HepG2 (cell line): ENCODE results near the gene PRKCE. TPM values are rescaled to one million over a fixed set of nuclear protein-coding genes. Genes with fewer than 3 reads are reported as not detected.

Source experiments
- CSRNP1 ChIP-seq: sonication (generic); formaldehyde crosslinking; IDR thresholded peaks from 2 replicates; pipeline ENCODE4 v1.8.1; 2023; ENCODE audit warnings: mild to moderate bottlenecking, missing genetic modification reagents
- EED ChIP-seq: sonication (generic); formaldehyde crosslinking; IDR thresholded peaks from 2 replicates; pipeline ENCODE4 v1.5.0; 2020; ENCODE audit warnings: mild to moderate bottlenecking, missing genetic modification reagents
- HOXA7 ChIP-seq: sonication (generic); formaldehyde crosslinking; IDR thresholded peaks from 2 replicates; pipeline ENCODE4 v1.8.1; 2022; ENCODE audit warnings: mild to moderate bottlenecking, missing genetic modification reagents, moderate library complexity
- KAT2B ChIP-seq: fragments of 150-350 bp; IDR thresholded peaks from 2 replicates; pipeline ENCODE4 v1.6.1; 2014; ENCODE audit warnings: low read depth, low read length, borderline replicate concordance
- MBD4 ChIP-seq: IDR thresholded peaks from 2 replicates; pipeline ENCODE4 v1.6.1; 2012; ENCODE audit warnings: low read length, inconsistent platforms, borderline replicate concordance
- NFRKB ChIP-seq: fragments of 450-650 bp; IDR thresholded peaks from 2 replicates; pipeline ENCODE4 v1.6.1; 2017
- RBAK ChIP-seq: sonication (generic); formaldehyde crosslinking; IDR thresholded peaks from 2 replicates; pipeline ENCODE4 v1.5.1; 2020; ENCODE audit warnings: mild to moderate bottlenecking, missing genetic modification reagents
- RFX3 ChIP-seq: IDR thresholded peaks from 2 replicates; pipeline ENCODE4 v1.6.1; 2016; ENCODE audit warnings: missing biosample characterization, missing genetic modification reagents
- SAP130 ChIP-seq: IDR thresholded peaks from 2 replicates; pipeline ENCODE4 v1.6.1; 2016; ENCODE audit warnings: low read depth
- ZNF230 ChIP-seq: sonication (generic); formaldehyde crosslinking; IDR thresholded peaks from 2 replicates; pipeline ENCODE4 v1.4.0; 2020; ENCODE audit warnings: mild to moderate bottlenecking, missing genetic modification reagents
- ZNF510 ChIP-seq: sonication (generic); formaldehyde crosslinking; IDR thresholded peaks from 2 replicates; pipeline ENCODE4 v1.4.0; 2020; ENCODE audit warnings: low read depth, mild to moderate bottlenecking, missing genetic modification reagents
- ZNF512 ChIP-seq: sonication (generic); formaldehyde crosslinking; IDR thresholded peaks from 2 replicates; pipeline ENCODE4 v1.4.0; 2020; ENCODE audit warnings: mild to moderate bottlenecking, missing genetic modification reagents
- ZNF570 ChIP-seq: sonication (generic); formaldehyde crosslinking; IDR thresholded peaks from 2 replicates; pipeline ENCODE4 v1.4.0; 2020; ENCODE audit warnings: mild to moderate bottlenecking, missing genetic modification reagents, borderline replicate concordance
- polyA plus RNA-seq, 8 experiments: library from polyadenylated mRNA; depleted of rRNA in 3 of 8; stranded (reverse) in 7 of 8; unstranded in 1 of 8; fragments of >200 nt; fragmentation: Illumina TruSeq in 4 of 8; extraction: Trizol in 4 of 8; gene quantifications; 2 replicates each; pipeline versions ENCODE4 v1.2.1 to v1.2.3, GENCODE V29; 2011 to 2016; ENCODE audit warnings: low read depth in 4 of 8, missing spikeins in 1 of 8, mixed read lengths in 1 of 8; ENCODE audit not compliant: insufficient read depth in 1 of 8
- total RNA-seq, 5 experiments: library from RNA; depleted of rRNA; stranded (reverse); fragments of >200 nt; fragmentation: Illumina TruSeq; extraction: Trizol; gene quantifications; 2 replicates each; pipeline ENCODE4 v1.2.3, GENCODE V29; 2016; ENCODE audit warnings: low read depth in 1 of 5
- TF ChIP-seq, protein P1 (sequence below): sonication (generic); formaldehyde crosslinking; IDR thresholded peaks from 2 replicates; pipeline ENCODE4 v1.4.0; 2020; ENCODE audit warnings: low read depth, missing genetic modification reagents
- TF ChIP-seq, protein P2 (sequence below): sonication (generic); formaldehyde crosslinking; IDR thresholded peaks from 2 replicates; pipeline ENCODE4 v1.5.0; 2020; ENCODE audit warnings: mild to moderate bottlenecking, missing genetic modification reagents
- TF ChIP-seq, protein P3 (sequence below): sonication (generic); formaldehyde crosslinking; IDR thresholded peaks from 2 replicates; pipeline ENCODE4 v1.4.0; 2020; ENCODE audit warnings: missing genetic modification reagents
- TF ChIP-seq, protein P4 (sequence below): sonication (generic); formaldehyde crosslinking; IDR thresholded peaks from 2 replicates; pipeline ENCODE4 v1.4.0; 2020; ENCODE audit warnings: mild to moderate bottlenecking, low read depth, missing genetic modification reagents

PRKCE gene
- total and polyA plus RNA-seq, 2 of the 13 experiments (the other 11 are each of a cell fraction or from before 2014, with no cell fraction given), result 1.0 to 3.9 TPM

- TF ChIP-seq, protein P1, sequence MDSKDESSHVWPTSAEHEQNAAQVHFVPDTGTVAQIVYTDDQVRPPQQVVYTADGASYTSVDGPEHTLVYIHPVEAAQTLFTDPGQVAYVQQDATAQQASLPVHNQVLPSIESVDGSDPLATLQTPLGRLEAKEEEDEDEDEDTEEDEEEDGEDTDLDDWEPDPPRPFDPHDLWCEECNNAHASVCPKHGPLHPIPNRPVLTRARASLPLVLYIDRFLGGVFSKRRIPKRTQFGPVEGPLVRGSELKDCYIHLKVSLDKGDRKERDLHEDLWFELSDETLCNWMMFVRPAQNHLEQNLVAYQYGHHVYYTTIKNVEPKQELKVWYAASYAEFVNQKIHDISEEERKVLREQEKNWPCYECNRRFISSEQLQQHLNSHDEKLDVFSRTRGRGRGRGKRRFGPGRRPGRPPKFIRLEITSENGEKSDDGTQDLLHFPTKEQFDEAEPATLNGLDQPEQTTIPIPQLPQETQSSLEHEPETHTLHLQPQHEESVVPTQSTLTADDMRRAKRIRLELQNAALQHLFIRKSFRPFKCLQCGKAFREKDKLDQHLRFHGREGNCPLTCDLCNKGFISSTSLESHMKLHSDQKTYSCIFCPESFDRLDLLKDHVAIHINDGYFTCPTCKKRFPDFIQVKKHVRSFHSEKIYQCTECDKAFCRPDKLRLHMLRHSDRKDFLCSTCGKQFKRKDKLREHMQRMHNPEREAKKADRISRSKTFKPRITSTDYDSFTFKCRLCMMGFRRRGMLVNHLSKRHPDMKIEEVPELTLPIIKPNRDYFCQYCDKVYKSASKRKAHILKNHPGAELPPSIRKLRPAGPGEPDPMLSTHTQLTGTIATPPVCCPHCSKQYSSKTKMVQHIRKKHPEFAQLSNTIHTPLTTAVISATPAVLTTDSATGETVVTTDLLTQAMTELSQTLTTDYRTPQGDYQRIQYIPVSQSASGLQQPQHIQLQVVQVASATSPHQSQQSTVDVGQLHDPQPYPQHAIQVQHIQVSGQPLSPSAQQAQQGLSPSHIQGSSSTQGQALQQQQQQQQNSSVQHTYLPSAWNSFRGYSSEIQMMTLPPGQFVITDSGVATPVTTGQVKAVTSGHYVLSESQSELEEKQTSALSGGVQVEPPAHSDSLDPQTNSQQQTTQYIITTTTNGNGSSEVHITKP (CRISPR knock-in tag), result peak; percentile 65; the same call in 1 of the 2 replicates
- TF ChIP-seq SAP130 (CRISPR knock-in tag) (peak; percentile 83), KAT2B (no peak), ZNF512 (CRISPR knock-in tag) (no peak), CSRNP1 (CRISPR knock-in tag) (peak; percentile 92), EED (CRISPR knock-in tag) (no peak), ZNF230 (CRISPR knock-in tag) (peak; percentile 85; the same call in 1 of the 2 replicates), HOXA7 (no peak), RFX3 (CRISPR knock-in tag) (no peak), NFRKB (no peak), ZNF570 (CRISPR knock-in tag) (no peak), MBD4 (no peak; the same call in 1 of the 2 replicates), ZNF510 (CRISPR knock-in tag) (no peak), RBAK (CRISPR knock-in tag) (no peak)
- TF ChIP-seq, protein P2, sequence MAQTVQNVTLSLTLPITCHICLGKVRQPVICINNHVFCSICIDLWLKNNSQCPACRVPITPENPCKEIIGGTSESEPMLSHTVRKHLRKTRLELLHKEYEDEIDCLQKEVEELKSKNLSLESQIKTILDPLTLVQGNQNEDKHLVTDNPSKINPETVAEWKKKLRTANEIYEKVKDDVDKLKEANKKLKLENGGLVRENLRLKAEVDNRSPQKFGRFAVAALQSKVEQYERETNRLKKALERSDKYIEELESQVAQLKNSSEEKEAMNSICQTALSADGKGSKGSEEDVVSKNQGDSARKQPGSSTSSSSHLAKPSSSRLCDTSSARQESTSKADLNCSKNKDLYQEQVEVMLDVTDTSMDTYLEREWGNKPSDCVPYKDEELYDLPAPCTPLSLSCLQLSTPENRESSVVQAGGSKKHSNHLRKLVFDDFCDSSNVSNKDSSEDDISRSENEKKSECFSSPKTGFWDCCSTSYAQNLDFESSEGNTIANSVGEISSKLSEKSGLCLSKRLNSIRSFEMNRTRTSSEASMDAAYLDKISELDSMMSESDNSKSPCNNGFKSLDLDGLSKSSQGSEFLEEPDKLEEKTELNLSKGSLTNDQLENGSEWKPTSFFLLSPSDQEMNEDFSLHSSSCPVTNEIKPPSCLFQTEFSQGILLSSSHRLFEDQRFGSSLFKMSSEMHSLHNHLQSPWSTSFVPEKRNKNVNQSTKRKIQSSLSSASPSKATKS (CRISPR knock-in tag), result no peak
- TF ChIP-seq, protein P3, sequence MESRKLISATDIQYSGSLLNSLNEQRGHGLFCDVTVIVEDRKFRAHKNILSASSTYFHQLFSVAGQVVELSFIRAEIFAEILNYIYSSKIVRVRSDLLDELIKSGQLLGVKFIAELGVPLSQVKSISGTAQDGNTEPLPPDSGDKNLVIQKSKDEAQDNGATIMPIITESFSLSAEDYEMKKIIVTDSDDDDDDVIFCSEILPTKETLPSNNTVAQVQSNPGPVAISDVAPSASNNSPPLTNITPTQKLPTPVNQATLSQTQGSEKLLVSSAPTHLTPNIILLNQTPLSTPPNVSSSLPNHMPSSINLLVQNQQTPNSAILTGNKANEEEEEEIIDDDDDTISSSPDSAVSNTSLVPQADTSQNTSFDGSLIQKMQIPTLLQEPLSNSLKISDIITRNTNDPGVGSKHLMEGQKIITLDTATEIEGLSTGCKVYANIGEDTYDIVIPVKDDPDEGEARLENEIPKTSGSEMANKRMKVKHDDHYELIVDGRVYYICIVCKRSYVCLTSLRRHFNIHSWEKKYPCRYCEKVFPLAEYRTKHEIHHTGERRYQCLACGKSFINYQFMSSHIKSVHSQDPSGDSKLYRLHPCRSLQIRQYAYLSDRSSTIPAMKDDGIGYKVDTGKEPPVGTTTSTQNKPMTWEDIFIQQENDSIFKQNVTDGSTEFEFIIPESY (CRISPR knock-in tag), result peak; percentile 79
- TF ChIP-seq, protein P4, sequence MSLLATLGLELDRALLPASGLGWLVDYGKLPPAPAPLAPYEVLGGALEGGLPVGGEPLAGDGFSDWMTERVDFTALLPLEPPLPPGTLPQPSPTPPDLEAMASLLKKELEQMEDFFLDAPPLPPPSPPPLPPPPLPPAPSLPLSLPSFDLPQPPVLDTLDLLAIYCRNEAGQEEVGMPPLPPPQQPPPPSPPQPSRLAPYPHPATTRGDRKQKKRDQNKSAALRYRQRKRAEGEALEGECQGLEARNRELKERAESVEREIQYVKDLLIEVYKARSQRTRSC (CRISPR knock-in tag), result peak; percentile 93
Measured at GRCh38 chr2:45992021-45992740, 340.7 kb downstream of the PRKCE start (continued).
